ENCODE data around the gene FARSB. TPM values are rescaled to one million over a fixed set of nuclear protein-coding genes. Genes with fewer than 3 reads are reported as not detected.
"Not testable (repeated sequence)": the region's sequence is repeated elsewhere in the genome, so short reads cannot be mapped to it uniquely, and the experiment has no call there.

FARSB gene
- total and polyA plus RNA-seq, 10 donors, result 7.8 to 17.4 (median 12.7) TPM

DNA sequence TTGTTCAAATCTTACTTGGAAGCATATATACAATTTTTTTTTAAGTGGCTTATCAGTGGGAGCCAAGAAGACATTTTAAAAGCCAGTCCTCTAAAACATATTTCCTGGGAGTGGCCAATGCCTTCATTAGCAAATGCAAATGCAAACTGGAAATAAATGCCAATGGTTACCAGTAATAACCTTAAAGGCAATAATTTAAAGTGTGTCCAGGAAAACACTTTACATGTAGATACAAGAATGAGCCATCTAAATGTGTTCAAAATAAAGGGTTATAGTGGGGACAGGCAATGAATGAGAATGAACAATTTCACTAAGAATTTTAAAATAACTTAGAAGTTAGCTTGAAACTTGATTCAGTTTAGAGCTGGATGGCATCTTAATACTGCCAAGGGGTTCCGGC lies 64.2 kb downstream of the FARSB start:
- H3K4me1 ChIP-seq, result no peaks in the 10 kb centered on the region
- no peak overlapping the region for H3K4me3 ChIP-seq
- WGBS, 5 donors, result 92 to 100% (median 98%) methylated on average over 1 of the region's 1 CpG
- H3K27ac ChIP-seq, result no peak overlapping the region
- no peak for DNase-seq
- H3K9me3 ChIP-seq, result peaks cover 0 to 3% (median 0%) of the 10 kb centered on the region in 8 donors
- no peak for TF ChIP-seq POLR2AphosphoS5 (IDR thresholded peaks at IDR 0.05)
- TF ChIP-seq POLR2A (IDR thresholded peaks at IDR 0.05), result no peak
- TF ChIP-seq, protein P1, sequence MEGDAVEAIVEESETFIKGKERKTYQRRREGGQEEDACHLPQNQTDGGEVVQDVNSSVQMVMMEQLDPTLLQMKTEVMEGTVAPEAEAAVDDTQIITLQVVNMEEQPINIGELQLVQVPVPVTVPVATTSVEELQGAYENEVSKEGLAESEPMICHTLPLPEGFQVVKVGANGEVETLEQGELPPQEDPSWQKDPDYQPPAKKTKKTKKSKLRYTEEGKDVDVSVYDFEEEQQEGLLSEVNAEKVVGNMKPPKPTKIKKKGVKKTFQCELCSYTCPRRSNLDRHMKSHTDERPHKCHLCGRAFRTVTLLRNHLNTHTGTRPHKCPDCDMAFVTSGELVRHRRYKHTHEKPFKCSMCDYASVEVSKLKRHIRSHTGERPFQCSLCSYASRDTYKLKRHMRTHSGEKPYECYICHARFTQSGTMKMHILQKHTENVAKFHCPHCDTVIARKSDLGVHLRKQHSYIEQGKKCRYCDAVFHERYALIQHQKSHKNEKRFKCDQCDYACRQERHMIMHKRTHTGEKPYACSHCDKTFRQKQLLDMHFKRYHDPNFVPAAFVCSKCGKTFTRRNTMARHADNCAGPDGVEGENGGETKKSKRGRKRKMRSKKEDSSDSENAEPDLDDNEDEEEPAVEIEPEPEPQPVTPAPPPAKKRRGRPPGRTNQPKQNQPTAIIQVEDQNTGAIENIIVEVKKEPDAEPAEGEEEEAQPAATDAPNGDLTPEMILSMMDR (IDR thresholded peaks at IDR 0.05 in 8 of 11, conservative IDR thresholded peaks at IDR 0.05 in 3 of 11), result no peak
- H3K36me3 ChIP-seq, result peaks cover 0 to 60% (median 18%) of the 10 kb centered on the region in 6 donors
- H3K27me3 ChIP-seq (replicated peaks in 1 of 7), result no peaks in the 10 kb centered on the region
- intact Hi-C loops (cut with DNase I; ENCODE audit: low total_unique reads), result no loop called here

DNA sequence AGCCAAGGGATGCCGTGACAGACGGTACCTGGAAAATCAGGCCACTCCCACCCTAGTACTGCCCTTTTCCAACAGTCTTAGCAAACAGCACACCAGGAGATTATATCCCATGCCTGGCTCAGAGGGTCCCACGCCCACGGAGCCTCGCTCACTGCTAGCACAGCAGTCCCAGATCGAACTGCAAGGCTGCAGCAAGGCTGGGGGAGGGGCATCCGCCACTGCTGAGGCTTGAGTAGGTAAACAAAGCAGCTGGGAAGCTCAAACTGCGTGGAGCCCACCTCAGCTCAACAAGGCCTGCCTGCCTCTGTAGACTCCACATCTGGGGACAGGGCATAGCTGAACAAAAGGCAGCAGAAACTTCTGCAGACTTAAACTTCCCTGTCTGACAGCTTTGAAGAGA lies 71.3 kb downstream of the FARSB start:
- H3K4me1 ChIP-seq; H3K27me3 ChIP-seq (replicated peaks in 1 of 7); DNase-seq; H3K4me3 ChIP-seq; H3K27ac ChIP-seq; H3K9me3 ChIP-seq; intact Hi-C loops (cut with DNase I; ENCODE audit: low total_unique reads): not testable (repeated sequence)
- peaks cover 0 to 33% (median 5%) of the 10 kb centered on the region in 6 donors for H3K36me3 ChIP-seq
- WGBS, 5 donors, result 94 to 97% (median 95%) methylated on average over 8 of the region's 8 CpGs

DNA sequence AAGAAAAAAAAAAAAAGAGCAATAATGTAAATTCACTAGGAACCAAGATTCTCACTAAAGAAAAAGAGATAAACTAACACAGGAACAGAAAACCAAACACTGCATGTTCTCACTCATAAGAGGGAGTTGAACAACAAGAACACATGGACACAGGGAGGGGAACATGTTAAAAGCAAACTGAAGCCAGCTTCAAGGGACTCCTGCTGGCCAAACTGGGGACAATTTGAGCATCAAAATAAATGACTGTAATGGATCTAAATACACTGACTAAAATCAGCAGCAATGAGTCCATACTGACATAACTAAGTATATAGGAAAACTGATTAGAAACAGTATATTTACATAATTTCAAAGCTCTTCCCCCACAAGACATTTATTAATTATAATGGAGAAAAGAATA lies 73.0 kb downstream of the FARSB start:
- H3K4me3 ChIP-seq, result no peak overlapping the region
- H3K9me3 ChIP-seq, result no peaks in the 10 kb centered on the region
- peaks cover 0 to 45% (median 7%) of the 10 kb centered on the region in 6 donors for H3K36me3 ChIP-seq
- no peaks in the 10 kb centered on the region for H3K27me3 ChIP-seq (replicated peaks in 1 of 7)
- intact Hi-C loops (cut with DNase I; ENCODE audit: low total_unique reads), result no loop called here
- peaks cover 0 to 4% (median 0%) of the 10 kb centered on the region in 6 donors for H3K4me1 ChIP-seq
- TF ChIP-seq POLR2A (IDR thresholded peaks at IDR 0.05), result no peak
- no peak for TF ChIP-seq POLR2AphosphoS5 (IDR thresholded peaks at IDR 0.05)
- TF ChIP-seq, protein P1 (IDR thresholded peaks at IDR 0.05 in 8 of 11, conservative IDR thresholded peaks at IDR 0.05 in 3 of 11), result no peak
- no peak overlapping the region for H3K27ac ChIP-seq
- DNase-seq, result no peak

DNA sequence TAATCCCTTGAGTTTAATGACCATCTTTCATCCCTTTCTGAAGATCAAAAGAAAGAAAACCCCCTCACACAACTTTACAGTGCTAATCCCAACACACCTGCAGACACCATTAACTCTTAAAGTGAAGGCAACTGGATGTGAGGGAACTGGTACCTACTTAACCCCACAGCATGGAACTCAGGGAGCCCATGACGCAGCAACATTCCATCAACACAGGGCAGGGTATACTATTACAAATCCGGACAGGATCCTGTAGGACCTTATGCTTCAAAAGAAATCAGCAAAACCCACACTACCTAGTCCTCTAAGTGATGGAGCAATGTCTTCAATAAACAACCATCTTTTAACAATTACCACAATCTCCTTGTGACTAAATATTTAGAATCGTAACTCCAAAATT lies 78.6 kb downstream of the FARSB start:
- no peak for DNase-seq
- intact Hi-C loops (cut with DNase I; ENCODE audit: low total_unique reads), result no loop called here
- H3K9me3 ChIP-seq, result no peaks in the 10 kb centered on the region
- no peak overlapping the region for H3K4me3 ChIP-seq
- H3K27ac ChIP-seq, result no peak overlapping the region
- no peaks in the 10 kb centered on the region for H3K27me3 ChIP-seq (replicated peaks in 1 of 7)
- 64 to 97% (median 92%) methylated on average over 3 of the region's 3 CpGs for WGBS, 5 donors
- H3K36me3 ChIP-seq, result peaks cover 0 to 48% (median 5%) of the 10 kb centered on the region in 6 donors
- TF ChIP-seq POLR2AphosphoS5 (IDR thresholded peaks at IDR 0.05), result no peak
- TF ChIP-seq, protein P1 (IDR thresholded peaks at IDR 0.05 in 8 of 11, conservative IDR thresholded peaks at IDR 0.05 in 3 of 11), result no peak
- no peak for TF ChIP-seq POLR2A (IDR thresholded peaks at IDR 0.05)
- peaks cover 0 to 4% (median 0%) of the 10 kb centered on the region in 6 donors for H3K4me1 ChIP-seq
